Measurements from ENCODE around the gene RPRD1B. TPM values are rescaled to one million over a fixed set of nuclear protein-coding genes. Genes with fewer than 3 reads are reported as not detected.

The RPRD1B gene
- total RNA-seq, 2 experiments from 2014 or later, result 34.1 to 37.4 TPM

GRCh38 chr20:38117635-38118034, 84.1 kb downstream of the RPRD1B start:
- no peak overlapping the region for H3K27ac Mint-ChIP-seq
- no peak for ATAC-seq

GRCh38 chr20:38119446-38119845, 85.9 kb downstream of the RPRD1B start:
- CTCF ChIA-PET, result interaction anchor here (0.9 kb wide), 1 partner anchor 9 kb away, joined by 3 read pairs; no protein-coding TSS in a partner anchor
- no peaks in the 10 kb centered on the region for H3K36me3 Mint-ChIP-seq
- peaks cover 9% of the 10 kb centered on the region for H3K4me1 Mint-ChIP-seq
- DNase-seq (no peak), ATAC-seq (no peak)
- no peaks in the 10 kb centered on the region for H3K9me3 Mint-ChIP-seq (ENCODE audit: low read depth)
- H3K27ac Mint-ChIP-seq, result no peak overlapping the region
- H3K4me3 Mint-ChIP-seq, result no peak overlapping the region
- H3K27me3 Mint-ChIP-seq, result peaks cover 20% of the 10 kb centered on the region

More at GRCh38 chr20:38117635-38118034, 84.1 kb downstream of the RPRD1B start:
- H3K27me3 Mint-ChIP-seq, result peaks cover 20% of the 10 kb centered on the region
- H3K9me3 Mint-ChIP-seq (ENCODE audit: low read depth), result no peaks in the 10 kb centered on the region
- no peak overlapping the region for H3K4me3 Mint-ChIP-seq
- peak; percentile 12 for DNase-seq
- peaks cover 11% of the 10 kb centered on the region for H3K4me1 Mint-ChIP-seq
- CTCF ChIA-PET, result no interaction called here
- no peaks in the 10 kb centered on the region for H3K36me3 Mint-ChIP-seq

- CTCF ChIA-PET, result interaction anchor here (0.8 to 0.9 kb wide), 2 partner anchors 10 to 100 kb away, joined by 3 to 5 read pairs; no protein-coding TSS in a partner anchor
- H3K27ac Mint-ChIP-seq, result no peak overlapping the region
- H3K4me1 Mint-ChIP-seq, result peaks cover 9% of the 10 kb centered on the region
- no peaks in the 10 kb centered on the region for H3K36me3 Mint-ChIP-seq
- H3K9me3 Mint-ChIP-seq (ENCODE audit: low read depth), result no peaks in the 10 kb centered on the region
- no peak overlapping the region for H3K4me3 Mint-ChIP-seq
- H3K27me3 Mint-ChIP-seq, result peaks cover 20% of the 10 kb centered on the region
- ATAC-seq, result no peak
- no peak for DNase-seq
Observed at GRCh38 chr20:38120625-38120988, 87.1 kb downstream of the RPRD1B start.

- ATAC-seq, result no peak
- Mint-ChIP-seq H3K27me3 (peaks cover 16% of the 10 kb centered on the region), H3K27ac (no peak overlapping the region), H3K36me3 (no peaks in the 10 kb centered on the region), H3K4me1 (peaks cover 9% of the 10 kb centered on the region), H3K9me3 (ENCODE audit: low read depth) (no peaks in the 10 kb centered on the region), H3K4me3 (no peak overlapping the region)
- CTCF ChIA-PET, result interaction anchor here (1.0 to 2.0 kb wide), 2 partner anchors 43 to 99 kb away, joined by 3 to 5 read pairs; no protein-coding TSS in a partner anchor
- peak; percentile 33 for DNase-seq
Observed at GRCh38 chr20:38121741-38122140, 88.2 kb downstream of the RPRD1B start.

- no peak overlapping the region for H3K4me3 Mint-ChIP-seq
- peaks cover 3% of the 10 kb centered on the region for H3K27me3 Mint-ChIP-seq
- H3K36me3 Mint-ChIP-seq, result no peaks in the 10 kb centered on the region
- peaks cover 9% of the 10 kb centered on the region for H3K4me1 Mint-ChIP-seq
- H3K27ac Mint-ChIP-seq, result peak overlapping the region; percentile 72
- DNase-seq (peak; percentile 39), ATAC-seq (peak; percentile 47)
- CTCF ChIA-PET, result interaction anchor here (1.1 to 2.0 kb wide), 2 partner anchors 9 to 97 kb away, joined by 3 to 5 read pairs; no protein-coding TSS in a partner anchor
- no peaks in the 10 kb centered on the region for H3K9me3 Mint-ChIP-seq (ENCODE audit: low read depth)
Observed at GRCh38 chr20:38123021-38123587, 89.6 kb downstream of the RPRD1B start.

GRCh38 chr20:38125157-38126056, 91.9 kb downstream of the RPRD1B start:
- Mint-ChIP-seq H3K36me3 (no peaks in the 10 kb centered on the region), H3K27me3 (no peaks in the 10 kb centered on the region), H3K4me3 (no peak overlapping the region), H3K9me3 (ENCODE audit: low read depth) (no peaks in the 10 kb centered on the region), H3K4me1 (peaks cover 9% of the 10 kb centered on the region), H3K27ac (no peak overlapping the region)
- ATAC-seq, result no peak
- DNase-seq, result no peak
- CTCF ChIA-PET, result interaction anchor here (1.2 kb wide), 1 partner anchor 67 kb away, joined by 4 read pairs; no protein-coding TSS in a partner anchor

GRCh38 chr20:38126146-38126921, 92.8 kb downstream of the RPRD1B start:
- ATAC-seq (no peak), DNase-seq (no peak)
- no peak overlapping the region for H3K27ac Mint-ChIP-seq
- no peaks in the 10 kb centered on the region for H3K27me3 Mint-ChIP-seq
- no peaks in the 10 kb centered on the region for H3K9me3 Mint-ChIP-seq (ENCODE audit: low read depth)
- no peak overlapping the region for H3K4me3 Mint-ChIP-seq
- CTCF ChIA-PET, result interaction anchor here (1.2 kb wide), 1 partner anchor 68 kb away, joined by 4 read pairs; no protein-coding TSS in a partner anchor
- no peaks in the 10 kb centered on the region for H3K36me3 Mint-ChIP-seq
- peaks cover 9% of the 10 kb centered on the region for H3K4me1 Mint-ChIP-seq

GRCh38 chr20:38126932-38127621, 93.5 kb downstream of the RPRD1B start:
- CTCF ChIA-PET, result no interaction called here
- no peaks in the 10 kb centered on the region for H3K36me3 Mint-ChIP-seq

GRCh38 chr20:38127920-38128528, 94.5 kb downstream of the RPRD1B start:
- DNase-seq, result no peak
- Mint-ChIP-seq H3K4me3 (no peak overlapping the region), H3K36me3 (no peaks in the 10 kb centered on the region), H3K27ac (no peak overlapping the region), H3K27me3 (no peaks in the 10 kb centered on the region), H3K4me1 (peaks cover 4% of the 10 kb centered on the region), H3K9me3 (ENCODE audit: low read depth) (no peaks in the 10 kb centered on the region)
- no peak for ATAC-seq
- CTCF ChIA-PET, result interaction anchor here (0.6 kb wide), 1 partner anchor 18 kb away, joined by 4 read pairs; no protein-coding TSS in a partner anchor

More at GRCh38 chr20:38126932-38127621, 93.5 kb downstream of the RPRD1B start:
- peaks cover 9% of the 10 kb centered on the region for H3K4me1 Mint-ChIP-seq
- H3K27ac Mint-ChIP-seq, result no peak overlapping the region
- H3K27me3 Mint-ChIP-seq, result no peaks in the 10 kb centered on the region
- no peak for ATAC-seq
- H3K4me3 Mint-ChIP-seq, result no peak overlapping the region
- no peaks in the 10 kb centered on the region for H3K9me3 Mint-ChIP-seq (ENCODE audit: low read depth)
- DNase-seq, result no peak

- Mint-ChIP-seq H3K36me3 (no peaks in the 10 kb centered on the region), H3K27me3 (no peaks in the 10 kb centered on the region), H3K9me3 (ENCODE audit: low read depth) (no peaks in the 10 kb centered on the region), H3K4me1 (peaks cover under 1% of the 10 kb centered on the region), H3K4me3 (no peak overlapping the region), H3K27ac (no peak overlapping the region)
- CTCF ChIA-PET, result interaction anchor here (0.6 kb wide), 1 partner anchor 17 kb away, joined by 4 read pairs; no protein-coding TSS in a partner anchor
- ATAC-seq, result no peak
- DNase-seq, result no peak
Observed at GRCh38 chr20:38128691-38129090, 95.1 kb downstream of the RPRD1B start.

- Mint-ChIP-seq H3K27ac (no peak overlapping the region), H3K4me1 (peaks cover 7% of the 10 kb centered on the region), H3K4me3 (no peak overlapping the region), H3K27me3 (no peaks in the 10 kb centered on the region), H3K36me3 (no peaks in the 10 kb centered on the region), H3K9me3 (ENCODE audit: low read depth) (no peaks in the 10 kb centered on the region)
- no peak for ATAC-seq
- CTCF ChIA-PET, result no interaction called here
- DNase-seq, result no peak
Observed at GRCh38 chr20:38129248-38129865, 95.8 kb downstream of the RPRD1B start.
